GM12878 (cell line): ENCODE results near the gene VAV2. TPM values are rescaled to one million over a fixed set of nuclear protein-coding genes. Genes with fewer than 3 reads are reported as not detected.

Experiments used
- ATAC-seq: fragments of 200-7000 bp; cut with Tn5 transposase; 3 replicates; pipeline ENCODE4 v1.9.1; 2020; ENCODE audit warnings: mild to moderate bottlenecking, moderate library complexity
- BruUV-seq: library from RNA; stranded (reverse); fragments of 400-500 nt; replicated peaks from 2 replicates; lab custom pipeline; 2021; lab: Mats Ljungman, UMichigan
- CTCF ChIA-PET: fragments of 300-600 bp; sonication (Branson Sonifier 250); formaldehyde crosslinking; extraction: SDS; loops from one replicate; lab custom pipeline; 2021; ENCODE audit warnings: inconsistent platforms; lab: Yijun Ruan, JAX
- POLR2A ChIA-PET: fragments of 350-600 bp; formaldehyde crosslinking; extraction: SDS; loops from one replicate; lab custom pipeline; 2021; ENCODE audit warnings: inconsistent platforms; lab: Charles Lee
- RAD21 ChIA-PET: fragments of 300-600 bp; sonication (Branson Sonifier 250); formaldehyde crosslinking; loops from one replicate; lab custom pipeline; 2023; ENCODE audit warnings: antibody characterized with exemption; ENCODE audit not compliant: unreplicated experiment; lab: Charles Lee
- SMC1A ChIA-PET: fragments of 300-600 bp; sonication (Branson Sonifier 250); formaldehyde crosslinking; loops from one replicate; lab custom pipeline; 2023; ENCODE audit not compliant: unreplicated experiment, uncharacterized antibody; lab: Charles Lee
- DNase-seq: peaks from one replicate; pipeline ENCODE4 v3.0.0-alpha.2; 2011; ENCODE audit warnings: low read depth, low spot score
- FAIRE-seq: peaks from 3 replicates; lab custom pipeline; 2011; peaks lifted over from hg19 to GRCh38; lab: Jason Lieb, UNC
- H2AFZ ChIP-seq: 2 replicates; pipeline ENCODE4 v1.6.0; 2011; ENCODE audit warnings: low read depth, low read length, control low read depth; ENCODE audit not compliant: control insufficient read depth
- H3K27ac ChIP-seq: 2 replicates; pipeline ENCODE4 v1.5.1; 2011; ENCODE audit warnings: control low read depth; ENCODE audit not compliant: control insufficient read depth, insufficient read depth
- H3K27me3 ChIP-seq, 2 experiments: replicated peaks in 1 of 2; 2 replicates each; pipeline versions ENCODE4 v1.6.0 to v1.6.1; 2011; ENCODE audit warnings: low read length in 1 of 2; ENCODE audit not compliant: control insufficient read depth in 2 of 2, insufficient read depth in 2 of 2
- H3K36me3 ChIP-seq, 2 experiments: 2 replicates each; pipeline ENCODE4 v1.5.1; 2011; ENCODE audit warnings: low read length in 1 of 2; ENCODE audit not compliant: control insufficient read depth in 2 of 2, insufficient read depth in 2 of 2
- H3K4me1 ChIP-seq: 2 replicates; pipeline ENCODE4 v1.6.1; 2011; ENCODE audit warnings: mild to moderate bottlenecking, low read length, moderate library complexity, mixed read lengths; ENCODE audit not compliant: control insufficient read depth, insufficient read depth
- H3K4me2 ChIP-seq: 2 replicates; pipeline ENCODE4 v1.6.0; 2011; ENCODE audit warnings: control low read depth; ENCODE audit not compliant: control insufficient read depth, insufficient read depth
- H3K4me3 ChIP-seq: fragments of 200-600 bp; sonication (generic); 2 replicates; pipeline ENCODE4 v1.5.1; 2016
- H3K79me2 ChIP-seq: 2 replicates; pipeline ENCODE4 v1.6.0; 2011; ENCODE audit warnings: low read length; ENCODE audit not compliant: control insufficient read depth, insufficient read depth
- H3K9ac ChIP-seq: 2 replicates; pipeline ENCODE4 v1.8.0; 2011; ENCODE audit warnings: low read length, control low read depth, mixed read lengths; ENCODE audit not compliant: control insufficient read depth, insufficient read depth
- H3K9me3 ChIP-seq: replicated peaks from 3 replicates; pipeline ENCODE4 v1.5.1; 2011; ENCODE audit warnings: mild to moderate bottlenecking, low read length; ENCODE audit not compliant: control insufficient read depth, insufficient read depth
- H4K20me1 ChIP-seq: 2 replicates; pipeline ENCODE4 v1.6.0; 2011; ENCODE audit not compliant: control insufficient read depth, insufficient read depth
- DPF2 ChIP-seq: fragments of 450-650 bp; IDR thresholded peaks from 2 replicates; pipeline ENCODE4 v1.6.1; 2017; ENCODE audit warnings: mild to moderate bottlenecking
- E2F4 ChIP-seq: IDR thresholded peaks from 2 replicates; pipeline ENCODE4 v1.6.1; 2012; ENCODE audit warnings: low read depth, low read length, improper control_type of control experiment
- HDGF ChIP-seq: fragments of 450-650 bp; IDR thresholded peaks from 2 replicates; pipeline ENCODE4 v1.6.1; 2016; ENCODE audit warnings: antibody characterized with exemption
- KDM1A ChIP-seq: fragments of 200-600 bp; sonication (generic); IDR thresholded peaks from 2 replicates; pipeline ENCODE4 v1.6.1; 2016; ENCODE audit warnings: borderline replicate concordance
- MXI1 ChIP-seq: fragments of 150-350 bp; IDR thresholded peaks from 2 replicates; pipeline ENCODE4 v1.6.1; 2011; ENCODE audit warnings: low read depth, mild to moderate bottlenecking, inconsistent platforms, low read length, improper control_type of control experiment
- NR2C2 ChIP-seq: IDR thresholded peaks from 2 replicates; pipeline ENCODE4 v1.6.1; 2011; ENCODE audit warnings: borderline replicate concordance, low read depth; ENCODE audit not compliant: control insufficient read depth, insufficient read length
- POLR2AphosphoS2 ChIP-seq: IDR thresholded peaks from 2 replicates; pipeline ENCODE4 v1.6.1; 2011; ENCODE audit warnings: low read depth, mild to moderate bottlenecking, low read length, improper control_type of control experiment, moderate library complexity
- RB1 ChIP-seq: fragments of 450-650 bp; formaldehyde crosslinking; IDR thresholded peaks from 2 replicates; pipeline ENCODE4 v1.6.1; 2017; ENCODE audit warnings: mild to moderate bottlenecking, borderline replicate concordance
- RBBP5 ChIP-seq: fragments of 200-600 bp; sonication (generic); conservative IDR thresholded peaks from 2 replicates; pipeline ENCODE4 v1.6.1; 2016
- RCOR1 ChIP-seq: conservative IDR thresholded peaks from 2 replicates; pipeline ENCODE4 v1.6.1; 2012; ENCODE audit warnings: low read depth, low read length, improper control_type of control experiment
- RUNX3 ChIP-seq: IDR thresholded peaks from 2 replicates; pipeline ENCODE4 v1.6.1; 2012; ENCODE audit warnings: low read length, inconsistent platforms
- SUZ12 ChIP-seq: fragments of 200-600 bp; sonication (generic); IDR thresholded peaks from one replicate; pipeline ENCODE4 v1.6.1; 2018; ENCODE audit warnings: antibody characterized with exemption, mild to moderate bottlenecking; ENCODE audit not compliant: unreplicated experiment
- ZNF687 ChIP-seq: fragments of 450-650 bp; IDR thresholded peaks from 2 replicates; pipeline ENCODE4 v1.6.1; 2017; ENCODE audit warnings: mild to moderate bottlenecking, moderate library complexity
- WGBS: methylation state at CpG from one replicate; pipeline ENCODE4 v1.1.6; 2016; ENCODE audit warnings: low lambda C conversion rate; ENCODE audit not compliant: insufficient replicate concordance, insufficient coverage; ENCODE audit errors: missing lambda C conversion rate; 5-methylcytosine and 5-hydroxymethylcytosine counted together
- in situ Hi-C: fragments of 300-500 bp; cut with MboI; formaldehyde crosslinking; loops from 9 replicates; pipeline ENCODE4 v1.14.3; 2018; ENCODE audit warnings: mixed read lengths
- intact Hi-C: fragments of 100-400 bp; cut with micrococcal nuclease; formaldehyde crosslinking; loops from one replicate; pipeline ENCODE4 v1.14.2; 2022; ENCODE audit not compliant: unreplicated experiment
- polyA plus RNA-seq, 11 experiments: library from polyadenylated mRNA; depleted of rRNA in 4 of 11; unstranded in 6 of 11; stranded (reverse) in 5 of 11; fragments of >200 nt; fragmentation: Nextera tagmentation in 4 of 11; fragmentation: Illumina TruSeq in 1 of 11; extraction: Ambion mirVana in 4 of 11; extraction: Trizol in 1 of 11; gene quantifications; 1 replicate in 1 of 11; 2 replicates in 10 of 11; pipeline versions ENCODE4 v1.2.1 to v1.2.3, GENCODE V29; 2011 to 2016; ENCODE audit warnings: inconsistent platforms in 2 of 11, missing spikeins in 2 of 11, low read depth in 1 of 11
- total RNA-seq, 4 experiments: library from RNA; depleted of rRNA in 3 of 4; stranded (reverse); fragments of >200 nt in 3 of 4; fragmentation: Illumina TruSeq in 1 of 4; extraction: Trizol in 1 of 4; gene quantifications; 2 replicates each; pipeline versions ENCODE4 v1.2.1 to v1.2.3, GENCODE V29; 2013 to 2021
- TF ChIP-seq, protein P1 (sequence below): fragments of 150-350 bp; IDR thresholded peaks from 2 replicates; pipeline ENCODE4 v1.6.1; 2016; ENCODE audit warnings: low read depth, low read length
- TF ChIP-seq, protein P2 (sequence below): fragments of 450-650 bp; IDR thresholded peaks from 2 replicates; pipeline ENCODE4 v1.6.1; 2016; ENCODE audit warnings: mild to moderate bottlenecking

Gene VAV2
- total and polyA plus RNA-seq, 10 of the 15 experiments (the other 5 are each of a cell fraction or from before 2014, with no cell fraction given) = 0.13 to 43.9 (median 16.9) TPM

GRCh38 chr9:133791069-133791468, 201.1 kb downstream of the VAV2 start:
- H4K20me1 ChIP-seq = no peaks in the 10 kb centered on the region
- ChIA-PET SMC1A (no interaction called here), CTCF (interaction anchor here (2.8 kb wide), 1 partner anchor 203 kb away, joined by 19 read pairs; no protein-coding TSS in a partner anchor), POLR2A (no interaction called here), RAD21 (no interaction called here)
- no peak overlapping the region for H3K4me3 ChIP-seq
- no TSS peak for BruUV-seq
- in situ Hi-C loops = no loop called here
- H3K27ac ChIP-seq = no peak overlapping the region
- DNase-seq (no peak), FAIRE-seq (no peak), ATAC-seq (no peak)
- WGBS = 95% methylated on average over 11 of the region's 13 CpGs
- TF ChIP-seq KDM1A = no peak
- no peak for TF ChIP-seq DPF2
- TF ChIP-seq E2F4 = no peak
- no peak for TF ChIP-seq RCOR1
- TF ChIP-seq, protein P1, sequence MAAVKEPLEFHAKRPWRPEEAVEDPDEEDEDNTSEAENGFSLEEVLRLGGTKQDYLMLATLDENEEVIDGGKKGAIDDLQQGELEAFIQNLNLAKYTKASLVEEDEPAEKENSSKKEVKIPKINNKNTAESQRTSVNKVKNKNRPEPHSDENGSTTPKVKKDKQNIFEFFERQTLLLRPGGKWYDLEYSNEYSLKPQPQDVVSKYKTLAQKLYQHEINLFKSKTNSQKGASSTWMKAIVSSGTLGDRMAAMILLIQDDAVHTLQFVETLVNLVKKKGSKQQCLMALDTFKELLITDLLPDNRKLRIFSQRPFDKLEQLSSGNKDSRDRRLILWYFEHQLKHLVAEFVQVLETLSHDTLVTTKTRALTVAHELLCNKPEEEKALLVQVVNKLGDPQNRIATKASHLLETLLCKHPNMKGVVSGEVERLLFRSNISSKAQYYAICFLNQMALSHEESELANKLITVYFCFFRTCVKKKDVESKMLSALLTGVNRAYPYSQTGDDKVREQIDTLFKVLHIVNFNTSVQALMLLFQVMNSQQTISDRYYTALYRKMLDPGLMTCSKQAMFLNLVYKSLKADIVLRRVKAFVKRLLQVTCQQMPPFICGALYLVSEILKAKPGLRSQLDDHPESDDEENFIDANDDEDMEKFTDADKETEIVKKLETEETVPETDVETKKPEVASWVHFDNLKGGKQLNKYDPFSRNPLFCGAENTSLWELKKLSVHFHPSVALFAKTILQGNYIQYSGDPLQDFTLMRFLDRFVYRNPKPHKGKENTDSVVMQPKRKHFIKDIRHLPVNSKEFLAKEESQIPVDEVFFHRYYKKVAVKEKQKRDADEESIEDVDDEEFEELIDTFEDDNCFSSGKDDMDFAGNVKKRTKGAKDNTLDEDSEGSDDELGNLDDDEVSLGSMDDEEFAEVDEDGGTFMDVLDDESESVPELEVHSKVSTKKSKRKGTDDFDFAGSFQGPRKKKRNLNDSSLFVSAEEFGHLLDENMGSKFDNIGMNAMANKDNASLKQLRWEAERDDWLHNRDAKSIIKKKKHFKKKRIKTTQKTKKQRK = no peak
- no peak for TF ChIP-seq HDGF
- TF ChIP-seq SUZ12 = no peak
- no peak for TF ChIP-seq MXI1
- no peak for TF ChIP-seq RUNX3
- no peak for TF ChIP-seq POLR2AphosphoS2
- TF ChIP-seq, protein P2, sequence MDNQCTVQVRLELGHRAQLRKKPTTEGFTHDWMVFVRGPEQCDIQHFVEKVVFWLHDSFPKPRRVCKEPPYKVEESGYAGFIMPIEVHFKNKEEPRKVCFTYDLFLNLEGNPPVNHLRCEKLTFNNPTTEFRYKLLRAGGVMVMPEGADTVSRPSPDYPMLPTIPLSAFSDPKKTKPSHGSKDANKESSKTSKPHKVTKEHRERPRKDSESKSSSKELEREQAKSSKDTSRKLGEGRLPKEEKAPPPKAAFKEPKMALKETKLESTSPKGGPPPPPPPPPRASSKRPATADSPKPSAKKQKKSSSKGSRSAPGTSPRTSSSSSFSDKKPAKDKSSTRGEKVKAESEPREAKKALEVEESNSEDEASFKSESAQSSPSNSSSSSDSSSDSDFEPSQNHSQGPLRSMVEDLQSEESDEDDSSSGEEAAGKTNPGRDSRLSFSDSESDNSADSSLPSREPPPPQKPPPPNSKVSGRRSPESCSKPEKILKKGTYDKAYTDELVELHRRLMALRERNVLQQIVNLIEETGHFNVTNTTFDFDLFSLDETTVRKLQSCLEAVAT = no peak
- no peak for TF ChIP-seq RB1
- TF ChIP-seq NR2C2 = no peak
- TF ChIP-seq ZNF687 = no peak
- TF ChIP-seq RBBP5 = no peak
- H3K36me3 ChIP-seq = peaks cover 0 to 17% of the 10 kb centered on the region in 2 experiments; a peak in 3 of 4 replicates
- no peaks in the 10 kb centered on the region for H3K9me3 ChIP-seq
- no peaks in the 10 kb centered on the region; the same call in 1 of the 2 replicates for H3K79me2 ChIP-seq
- intact Hi-C loops = loop anchor here (10.0 kb wide), 1 partner anchor 304 kb away; no protein-coding TSS in a partner anchor
- no peaks in the 10 kb centered on the region for H3K27me3 ChIP-seq
- no peak overlapping the region for H2AFZ ChIP-seq
- no peak overlapping the region for H3K9ac ChIP-seq
- no peak overlapping the region for H3K4me2 ChIP-seq
- H3K4me1 ChIP-seq = peaks cover 38% of the 10 kb centered on the region
